ENCODE measurements around the gene TNFAIP2. TPM values are rescaled to one million over a fixed set of nuclear protein-coding genes. Genes with fewer than 3 reads are reported as not detected.
"Not testable (repeated sequence)": the region's sequence is repeated elsewhere in the genome, so short reads cannot be mapped to it uniquely, and the experiment has no call there.

Gene TNFAIP2
- total and polyA plus RNA-seq, 2 experiments from 2014 or later: 9.6 to 51.8 TPM

DNA sequence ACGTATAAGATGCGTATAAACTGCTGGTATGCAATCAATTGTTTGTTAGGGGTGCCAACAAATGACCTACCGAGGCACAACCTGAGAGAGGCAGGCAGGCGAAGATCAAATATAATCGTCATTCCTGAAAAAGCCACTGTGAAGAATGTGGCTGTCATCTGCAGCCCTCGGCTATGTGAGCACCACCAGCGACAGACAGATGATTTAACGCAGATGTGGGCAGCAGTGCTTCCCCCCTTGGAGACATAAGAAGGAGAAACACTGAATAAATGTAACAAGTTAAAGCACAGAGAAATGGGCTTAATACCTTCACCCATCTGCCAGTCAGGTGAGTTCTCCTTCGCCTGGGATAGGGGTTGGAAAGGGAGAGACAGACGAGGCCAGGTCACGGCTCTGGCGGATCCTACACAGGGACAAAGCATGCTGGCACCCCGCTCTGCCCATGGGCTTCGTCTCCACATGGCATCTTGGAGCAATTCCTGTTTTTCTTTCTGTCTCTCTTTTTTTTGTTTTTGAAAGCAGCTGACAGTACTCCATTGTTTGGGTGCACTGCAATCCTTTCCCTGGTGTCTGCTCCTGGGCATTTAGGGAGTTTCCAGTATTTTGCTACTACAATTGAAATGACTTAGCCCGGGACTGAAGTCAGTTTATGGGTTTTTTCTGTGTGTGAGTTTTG is 28.1 kb downstream of the TNFAIP2 start:
- no peaks in the 10 kb centered on the region for H4K20me1 ChIP-seq (ENCODE audit: insufficient read depth)
- no peaks in the 10 kb centered on the region for H3K27me3 ChIP-seq (replicated peaks; ENCODE audit: insufficient read depth)
- DNase-seq: peak; percentile 12
- no peak overlapping the region for H3K4me2 ChIP-seq (ENCODE audit: unreplicated experiment)
- in situ Hi-C loops (cut with MboI): no loop called here
- WGBS, 2 experiments (ENCODE audit: low coverage in 1 of 2, low lambda C conversion rate in 2 of 2, missing lambda C conversion rate in 2 of 2): 29 to 36% methylated on average over 15 of the region's 15 CpGs
- H3K9ac ChIP-seq: no peak overlapping the region
- no peaks in the 10 kb centered on the region for H3K9me3 ChIP-seq (ENCODE audit: low read depth)
- no peaks in the 10 kb centered on the region for H3K4me1 ChIP-seq (ENCODE audit: insufficient read depth)
- no peaks in the 10 kb centered on the region for H3K36me3 ChIP-seq (ENCODE audit: low read depth)
- H3K9me2 ChIP-seq (ENCODE audit: insufficient read depth): no peaks in the 10 kb centered on the region
- no peak for TF ChIP-seq EZH2phosphoT487 (IDR thresholded peaks at IDR 0.05; ENCODE audit: insufficient read depth, low read depth)
- TF ChIP-seq EZH2 (IDR thresholded peaks at IDR 0.05; ENCODE audit: insufficient read depth, poor library complexity, severe bottlenecking): no peak
- no peak overlapping the region for H3K27ac ChIP-seq
- H2AFZ ChIP-seq: no peak overlapping the region
- no peaks in the 10 kb centered on the region for H3K79me2 ChIP-seq (ENCODE audit: insufficient read depth)
- H3K4me3 ChIP-seq: no peak overlapping the region
- no peaks in the 10 kb centered on the region for H3F3A ChIP-seq (ENCODE audit: insufficient read depth)

DNA sequence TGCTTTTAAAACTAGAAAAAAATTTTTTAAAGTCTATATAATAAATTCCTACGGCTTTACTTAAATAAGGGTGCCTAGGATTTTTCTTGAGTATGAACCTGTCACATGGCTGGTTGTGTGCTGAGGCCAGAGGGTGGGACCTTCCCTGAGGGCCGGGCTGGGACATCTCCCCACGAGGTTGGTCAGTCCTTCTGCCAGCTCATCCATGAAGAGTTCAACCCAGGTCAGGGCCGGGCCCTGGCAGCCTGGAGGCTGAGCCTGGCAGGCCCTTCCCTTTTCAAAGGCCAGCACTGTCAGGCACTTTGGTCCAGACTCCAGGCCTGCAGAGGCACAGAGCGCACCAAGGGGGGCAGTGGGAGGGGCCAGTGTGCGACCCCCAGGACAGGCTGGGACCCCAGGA is 31.7 kb downstream of the TNFAIP2 start:
- in situ Hi-C loops (cut with MboI): no loop called here
- H3K36me3 ChIP-seq (ENCODE audit: low read depth): no peaks in the 10 kb centered on the region
- no peaks in the 10 kb centered on the region for H3K9me3 ChIP-seq (ENCODE audit: low read depth)
- peak overlapping the region; percentile 41; the same call in 1 of the 2 replicates for H3K9ac ChIP-seq
- no peaks in the 10 kb centered on the region for H3K9me2 ChIP-seq (ENCODE audit: insufficient read depth)
- no peak overlapping the region for H3K4me3 ChIP-seq
- WGBS, 2 experiments (ENCODE audit: low coverage in 1 of 2, low lambda C conversion rate in 2 of 2, missing lambda C conversion rate in 2 of 2): 17 to 20% methylated on average over 6 of the region's 6 CpGs
- no peaks in the 10 kb centered on the region for H3K79me2 ChIP-seq (ENCODE audit: insufficient read depth)
- no peaks in the 10 kb centered on the region for H3K4me1 ChIP-seq (ENCODE audit: insufficient read depth)
- no peak overlapping the region for H3K4me2 ChIP-seq (ENCODE audit: unreplicated experiment)
- no peaks in the 10 kb centered on the region; the same call in 1 of the 2 replicates for H3K27me3 ChIP-seq (replicated peaks; ENCODE audit: insufficient read depth)
- no peak overlapping the region for H2AFZ ChIP-seq
- no peaks in the 10 kb centered on the region for H4K20me1 ChIP-seq (ENCODE audit: insufficient read depth)
- DNase-seq: peak; percentile 89
- H3K27ac ChIP-seq: no peak overlapping the region
- no peaks in the 10 kb centered on the region for H3F3A ChIP-seq (ENCODE audit: insufficient read depth)
- TF ChIP-seq EZH2 (IDR thresholded peaks at IDR 0.05; ENCODE audit: insufficient read depth, poor library complexity, severe bottlenecking) (no peak), EZH2phosphoT487 (IDR thresholded peaks at IDR 0.05; ENCODE audit: insufficient read depth, low read depth) (no peak)

DNA sequence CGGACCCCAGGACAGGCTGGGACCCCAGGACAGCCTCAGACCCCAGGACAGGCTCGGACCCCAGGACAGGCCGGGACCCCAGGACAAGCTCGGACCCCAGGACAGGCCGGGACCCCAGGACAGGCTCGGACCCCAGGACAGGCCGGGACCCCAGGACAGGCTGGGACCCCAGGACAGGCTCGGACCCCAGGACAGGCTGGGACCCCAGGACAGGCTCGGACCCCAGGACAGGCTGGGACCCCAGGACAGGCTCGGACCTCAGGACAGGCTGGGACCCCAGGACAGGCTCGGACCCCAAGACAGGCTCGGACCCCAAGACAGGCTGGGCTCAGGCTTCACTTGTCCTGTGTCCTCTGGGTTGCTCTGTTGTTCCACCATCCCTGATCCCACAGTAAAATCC is 32.2 kb downstream of the TNFAIP2 start:
- H3K4me2 ChIP-seq (ENCODE audit: unreplicated experiment); H3K79me2 ChIP-seq (ENCODE audit: insufficient read depth); in situ Hi-C loops (cut with MboI); H3K4me3 ChIP-seq; DNase-seq; H3K9me3 ChIP-seq (ENCODE audit: low read depth); H2AFZ ChIP-seq; H3K9me2 ChIP-seq (ENCODE audit: insufficient read depth); H3K27me3 ChIP-seq (replicated peaks; ENCODE audit: insufficient read depth); H3K4me1 ChIP-seq (ENCODE audit: insufficient read depth); H4K20me1 ChIP-seq (ENCODE audit: insufficient read depth); H3K27ac ChIP-seq; H3K36me3 ChIP-seq (ENCODE audit: low read depth); H3F3A ChIP-seq (ENCODE audit: insufficient read depth): not testable (repeated sequence)
- peak overlapping the region; percentile 41; the same call in 1 of the 2 replicates for H3K9ac ChIP-seq
- 59 to 95% methylated on average over 3 to 5 of the region's 12 CpGs for WGBS, 2 experiments (ENCODE audit: low coverage in 1 of 2, low lambda C conversion rate in 2 of 2, missing lambda C conversion rate in 2 of 2)

DNA sequence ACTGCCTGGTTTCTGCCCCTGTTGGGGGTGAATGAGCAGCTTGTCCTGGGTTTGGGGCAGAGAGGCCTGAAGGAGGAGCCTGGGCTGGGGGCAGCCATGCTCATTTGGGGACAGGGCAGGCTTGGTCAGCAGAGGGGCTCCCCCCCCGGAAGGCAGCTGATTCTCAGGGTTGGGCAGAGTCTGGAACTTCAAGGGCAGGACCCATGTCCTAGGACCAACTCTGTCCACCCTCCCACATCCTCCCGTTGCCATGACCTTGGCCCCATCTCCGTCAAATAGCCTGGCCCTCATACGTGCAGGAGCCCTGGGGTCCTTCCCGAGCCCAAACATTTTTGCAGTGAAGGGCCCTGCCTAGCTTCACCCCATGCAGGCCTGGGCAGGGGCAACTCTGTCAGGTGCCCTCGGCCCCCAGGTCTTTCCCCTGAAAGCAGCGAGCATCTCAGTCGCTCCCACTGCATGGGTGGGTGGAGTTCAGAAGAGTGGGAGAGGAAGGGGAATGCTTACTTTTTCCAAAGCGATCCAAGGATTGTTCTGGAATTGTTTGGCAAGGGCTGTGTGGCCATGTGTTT is 32.6 kb downstream of the TNFAIP2 start:
- in situ Hi-C loops (cut with MboI): no loop called here
- Histone ChIP-seq H3K79me2 (ENCODE audit: insufficient read depth) (no peaks in the 10 kb centered on the region), H3K9ac (no peak overlapping the region), H3K27ac (no peak overlapping the region), H3K4me3 (no peak overlapping the region), H3K4me1 (ENCODE audit: insufficient read depth) (peaks cover 2% of the 10 kb centered on the region; the same call in 1 of the 2 replicates), H4K20me1 (ENCODE audit: insufficient read depth) (no peaks in the 10 kb centered on the region), H3K9me3 (ENCODE audit: low read depth) (no peaks in the 10 kb centered on the region), H3K27me3 (replicated peaks; ENCODE audit: insufficient read depth) (no peaks in the 10 kb centered on the region; the same call in 1 of the 2 replicates), H3K4me2 (ENCODE audit: unreplicated experiment) (no peak overlapping the region), H2AFZ (no peak overlapping the region), H3K36me3 (ENCODE audit: low read depth) (no peaks in the 10 kb centered on the region), H3F3A (ENCODE audit: insufficient read depth) (0 out of 2 replicates have a peak, but pooled peaks cover under 1% of the 10 kb centered on the region), H3K9me2 (ENCODE audit: insufficient read depth) (no peaks in the 10 kb centered on the region)
- 52 to 56% methylated on average over 9 of the region's 9 CpGs for WGBS, 2 experiments (ENCODE audit: low coverage in 1 of 2, low lambda C conversion rate in 2 of 2, missing lambda C conversion rate in 2 of 2)
- no peak for TF ChIP-seq EZH2phosphoT487 (IDR thresholded peaks at IDR 0.05; ENCODE audit: insufficient read depth, low read depth)
- TF ChIP-seq EZH2 (IDR thresholded peaks at IDR 0.05; ENCODE audit: insufficient read depth, poor library complexity, severe bottlenecking): no peak
- DNase-seq: no peak

All from GM23248 (cell line).